ENCODE results near the gene BARD1.

BARD1 gene

GRCh38 chr2:214781226-214781625, 28.3 kb downstream of the BARD1 start:
- Histone ChIP-seq H3K9me3 (ENCODE audit: control insufficient read depth, insufficient read depth, low read length) (no peaks in the 10 kb centered on the region), H3K36me3 (ENCODE audit: control insufficient read depth, low read length) (peaks cover 84% of the 10 kb centered on the region), H3K4me2 (ENCODE audit: low read length) (no peak overlapping the region), H4K20me1 (ENCODE audit: control insufficient read depth, insufficient read depth, low read depth, low read length) (no peaks in the 10 kb centered on the region), H3K4me1 (ENCODE audit: control insufficient read depth, low read length) (no peaks in the 10 kb centered on the region), H3F3A (ENCODE audit: control insufficient read depth, insufficient read depth) (no peaks in the 10 kb centered on the region), H3K79me2 (ENCODE audit: control insufficient read depth, low read length) (peaks cover 93% of the 10 kb centered on the region), H3K27ac (ENCODE audit: low read depth, low read length) (no peak overlapping the region), H3K27me3 (ENCODE audit: control insufficient read depth, low read length) (no peaks in the 10 kb centered on the region), H3K9me2 (replicated peaks; ENCODE audit: control insufficient read depth, low read length) (no peaks in the 10 kb centered on the region), H3K4me3 (ENCODE audit: low read length) (no peak overlapping the region)
- TF ChIP-seq CTCF (IDR thresholded peaks at IDR 0.05; ENCODE audit: low read depth, low read length, poor library complexity, severe bottlenecking) (no peak), EZH2phosphoT487 (IDR thresholded peaks at IDR 0.05; ENCODE audit: borderline replicate concordance, low read length) (no peak)

DNA sequence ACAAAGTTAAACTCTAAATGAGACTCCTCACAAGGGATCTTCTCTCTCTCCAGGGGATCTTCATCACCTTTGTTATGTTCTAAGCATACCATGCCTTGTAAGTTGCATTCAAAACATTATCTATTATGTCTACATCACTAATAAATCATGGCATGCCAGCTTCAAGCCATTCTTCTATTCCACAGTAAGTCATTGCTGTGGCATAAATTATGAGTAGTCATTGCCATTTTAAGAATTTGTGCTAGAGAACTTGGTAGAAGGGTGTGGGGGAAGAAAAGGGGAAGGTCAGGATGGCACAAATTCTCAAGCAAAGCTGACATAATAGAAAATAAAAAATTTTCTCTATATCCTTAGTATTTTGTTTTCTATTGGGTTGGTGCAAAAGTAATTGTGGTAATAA, 33.5 kb downstream of the BARD1 start:
- Histone ChIP-seq H3F3A (ENCODE audit: control insufficient read depth, insufficient read depth) (no peaks in the 10 kb centered on the region), H3K36me3 (ENCODE audit: control insufficient read depth, low read length) (peaks cover 77% of the 10 kb centered on the region), H3K79me2 (ENCODE audit: control insufficient read depth, low read length) (peaks cover 91% of the 10 kb centered on the region), H3K4me2 (ENCODE audit: low read length) (no peak overlapping the region), H3K27ac (ENCODE audit: low read depth, low read length) (no peak overlapping the region), H3K9me3 (ENCODE audit: control insufficient read depth, insufficient read depth, low read length) (no peaks in the 10 kb centered on the region), H4K20me1 (ENCODE audit: control insufficient read depth, insufficient read depth, low read depth, low read length) (no peaks in the 10 kb centered on the region), H3K9me2 (replicated peaks; ENCODE audit: control insufficient read depth, low read length) (no peaks in the 10 kb centered on the region), H3K4me1 (ENCODE audit: control insufficient read depth, low read length) (no peaks in the 10 kb centered on the region), H3K4me3 (ENCODE audit: low read length) (no peak overlapping the region), H3K27me3 (ENCODE audit: control insufficient read depth, low read length) (no peaks in the 10 kb centered on the region)
- TF ChIP-seq CTCF (IDR thresholded peaks at IDR 0.05; ENCODE audit: low read depth, low read length, poor library complexity, severe bottlenecking) = no peak
- TF ChIP-seq EZH2phosphoT487 (IDR thresholded peaks at IDR 0.05; ENCODE audit: borderline replicate concordance, low read length) = no peak

DNA sequence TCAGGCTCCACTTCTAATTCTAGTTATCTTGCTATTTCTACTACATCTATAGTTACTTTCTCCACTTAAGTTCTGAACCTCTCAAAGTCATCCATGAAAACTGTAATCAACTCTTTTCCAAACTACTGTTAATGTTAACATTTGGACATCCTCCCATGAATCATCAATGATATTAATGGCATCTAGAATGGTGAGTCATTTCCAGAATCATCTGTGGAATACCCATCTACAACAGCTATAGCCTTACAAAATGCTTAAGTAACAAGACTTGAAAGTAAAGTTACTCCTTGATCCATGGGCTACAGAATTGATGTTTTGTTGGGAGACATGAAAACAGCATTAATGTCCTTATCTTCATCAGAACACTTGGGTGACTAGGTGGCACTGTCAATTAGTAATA, 35.4 kb downstream of the BARD1 start:
- Histone ChIP-seq H3K4me3 (ENCODE audit: low read length) (no peak overlapping the region), H3K79me2 (ENCODE audit: control insufficient read depth, low read length) (peaks cover 80% of the 10 kb centered on the region), H3K4me1 (ENCODE audit: control insufficient read depth, low read length) (no peaks in the 10 kb centered on the region), H4K20me1 (ENCODE audit: control insufficient read depth, insufficient read depth, low read depth, low read length) (no peaks in the 10 kb centered on the region), H3K4me2 (ENCODE audit: low read length) (no peak overlapping the region), H3K9me2 (replicated peaks; ENCODE audit: control insufficient read depth, low read length) (no peaks in the 10 kb centered on the region), H3K9me3 (ENCODE audit: control insufficient read depth, insufficient read depth, low read length) (no peaks in the 10 kb centered on the region), H3K36me3 (ENCODE audit: control insufficient read depth, low read length) (peaks cover 70% of the 10 kb centered on the region), H3K27me3 (ENCODE audit: control insufficient read depth, low read length) (no peaks in the 10 kb centered on the region), H3K27ac (ENCODE audit: low read depth, low read length) (no peak overlapping the region), H3F3A (ENCODE audit: control insufficient read depth, insufficient read depth) (no peaks in the 10 kb centered on the region)
- TF ChIP-seq CTCF (IDR thresholded peaks at IDR 0.05; ENCODE audit: low read depth, low read length, poor library complexity, severe bottlenecking) (no peak), EZH2phosphoT487 (IDR thresholded peaks at IDR 0.05; ENCODE audit: borderline replicate concordance, low read length) (no peak)

Measured in DOHH2 (cell line).